Stimulated activated naive CD4-positive, alpha-beta T cell treated with Interleukin-2 at 50 U/mL for 16 hours (primary cell): ENCODE measurements around the gene IKBKG.
"Not testable (repeated sequence)": the region's sequence is repeated elsewhere in the genome, so short reads cannot be mapped to it uniquely, and the experiment has no call there.

ENCODE experiments used
- DNase-seq: peaks from one replicate; lab custom pipeline; 2025; lab: John Stamatoyannopoulos, UW

IKBKG gene

DNA sequence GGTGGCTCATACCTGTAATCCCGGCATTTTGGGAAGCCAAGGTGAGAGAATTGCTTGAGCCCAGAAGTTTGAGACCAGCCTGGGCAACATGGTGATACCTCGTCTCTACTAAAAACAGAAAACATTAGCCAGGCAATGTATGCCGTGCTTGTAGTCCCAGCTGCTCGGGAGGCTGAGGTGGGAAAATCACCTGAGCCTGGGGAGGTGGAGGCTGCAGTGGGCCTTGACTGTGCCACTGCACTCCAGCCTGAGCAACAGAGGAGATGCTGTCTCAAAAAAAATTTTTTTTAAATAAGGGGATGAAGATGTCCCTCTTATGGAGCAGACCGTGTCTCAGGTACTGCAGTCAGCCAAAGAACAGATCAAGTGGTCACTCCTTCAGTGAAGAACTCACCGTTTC lies 58.1 kb downstream of the IKBKG start:
- DNase-seq = no peak

DNA sequence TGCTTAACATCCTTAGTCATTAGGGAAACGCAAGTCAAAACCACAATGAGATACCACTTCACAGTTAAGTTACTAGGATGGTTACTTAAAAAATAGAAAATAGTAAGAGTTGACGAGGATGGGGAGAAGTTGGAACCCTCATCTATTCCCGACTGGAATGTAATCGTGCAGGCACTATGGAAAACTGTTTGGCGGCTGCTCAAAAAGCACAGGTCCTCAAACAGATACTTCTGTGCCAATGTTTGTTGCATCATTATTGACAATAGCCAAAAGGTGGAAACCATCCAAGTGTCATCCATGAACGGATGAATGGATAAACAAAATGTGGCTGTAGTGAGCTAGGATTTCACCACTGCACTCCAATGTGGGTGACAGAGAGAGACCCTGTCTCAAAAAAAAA lies 60.0 kb downstream of the IKBKG start:
- DNase-seq = no peak

DNA sequence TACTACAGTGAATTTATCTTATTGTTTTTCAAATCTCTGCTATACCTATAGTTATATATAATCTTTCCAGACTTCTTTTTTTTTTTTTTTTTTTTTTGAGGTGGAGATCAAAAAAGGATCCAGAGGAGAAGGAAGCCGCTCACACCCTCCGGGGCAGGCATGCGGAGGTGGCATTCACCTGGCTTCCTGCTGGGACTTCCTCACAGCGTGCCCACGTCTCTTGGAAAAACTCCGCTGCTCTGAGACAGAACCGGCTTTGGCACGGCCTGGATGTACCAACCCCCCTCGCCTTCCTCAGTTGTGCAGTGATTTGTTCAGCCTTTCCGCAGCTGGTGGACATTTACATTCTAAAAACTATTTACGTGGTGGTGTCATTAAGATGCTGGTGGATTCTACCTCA lies 60.6 kb downstream of the IKBKG start:
- not testable (repeated sequence) for DNase-seq

DNA sequence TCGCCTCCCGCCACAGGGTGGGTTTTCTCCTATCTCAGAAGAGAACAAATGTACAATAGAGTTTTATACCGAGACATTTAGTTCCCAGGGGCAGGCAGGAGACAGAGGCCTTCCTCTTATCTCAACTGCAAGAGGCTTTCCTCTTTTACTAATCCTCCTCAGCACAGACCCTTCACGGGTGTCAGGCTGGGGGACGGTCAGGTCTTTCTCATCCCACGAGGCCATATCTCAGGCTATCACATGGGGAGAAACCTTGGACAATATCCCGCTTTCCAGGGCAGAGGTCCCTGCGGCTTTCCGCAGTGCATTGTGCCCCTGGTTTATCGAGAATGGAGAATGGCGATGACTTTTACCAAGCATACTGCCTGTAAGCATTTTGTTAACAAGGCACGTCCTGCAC lies 61.4 kb downstream of the IKBKG start:
- DNase-seq = not testable (repeated sequence)

DNA sequence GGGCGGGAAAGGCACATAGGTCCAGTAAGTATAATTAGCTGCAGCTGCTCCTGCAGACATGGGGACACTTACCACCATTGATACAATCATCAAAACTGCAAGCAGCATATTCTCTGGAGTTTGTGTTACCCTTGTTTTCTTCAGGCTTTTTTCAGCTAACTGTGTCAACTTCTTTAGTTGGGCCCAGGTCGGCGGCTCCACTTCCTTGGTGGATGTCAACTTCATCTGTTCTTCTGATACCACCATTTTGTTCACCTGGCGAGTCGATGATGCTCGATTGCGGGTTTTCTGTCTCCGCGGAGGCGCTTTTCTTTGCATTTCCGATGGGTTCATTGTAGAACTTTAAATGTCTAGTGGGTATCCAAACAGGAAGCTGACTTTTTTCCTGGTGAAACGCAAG lies 63.7 kb downstream of the IKBKG start:
- DNase-seq = not testable (repeated sequence)

DNA sequence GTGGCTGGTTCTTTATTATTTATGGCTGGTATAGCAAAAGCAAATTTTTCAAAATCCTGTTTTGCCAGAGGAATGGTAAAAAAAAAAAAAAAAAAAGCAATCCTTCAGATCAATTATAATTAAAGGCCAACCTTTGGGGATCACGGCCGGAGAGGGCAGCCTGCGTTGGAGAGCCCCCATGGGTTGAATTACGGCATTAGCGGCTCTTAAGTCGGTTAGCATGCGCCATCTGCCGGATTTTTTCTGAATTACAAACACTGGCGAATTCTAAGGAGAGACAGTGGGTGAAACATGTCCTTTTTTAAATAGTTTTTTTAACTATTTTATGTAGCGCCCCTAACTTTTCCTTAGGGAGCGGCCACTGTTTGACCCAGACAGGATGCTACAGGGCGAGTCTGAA lies 66.2 kb downstream of the IKBKG start:
- not testable (repeated sequence) for DNase-seq
